Left ventricle myocardium superior (tissue), 1 donor: ENCODE data around the gene SCG5. TPM values are rescaled to one million over a fixed set of nuclear protein-coding genes. Genes with fewer than 3 reads are reported as not detected.

Experiments used
- ATAC-seq: fragments of 200-7000 bp; cut with Tn5 transposase; one replicate; pipeline ENCODE4 v1.9.1; 2020; ENCODE audit warnings: mild to moderate bottlenecking, moderate library complexity
- DNase-seq: peaks from one replicate; pipeline ENCODE4 v3.0.0-alpha.2; 2020
- intact Hi-C: fragments of 100-400 bp; cut with micrococcal nuclease; formaldehyde crosslinking; loops from one replicate; pipeline ENCODE4 v1.11.0; 2022
- total RNA-seq: library from RNA; stranded (reverse); fragmentation: NEBNext Ultra II Directional; extraction: Animal tissue kit (Norgen Biotek cat#: 25700); gene quantifications from one replicate; pipeline ENCODE4 v1.2.1, GENCODE V29; 2021
- donor health status: DM: no; HTN: yes; CAD: no; lungs with severe emphysema.

SCG5 gene
- total RNA-seq, 1 donor from 2014 or later = not detected

GRCh38 chr15:32657198-32657883, 15.8 kb downstream of the SCG5 start:
- intact Hi-C loops = no loop called here
- DNase-seq = no peak
- ATAC-seq = no peak

- DNase-seq = no peak
- intact Hi-C loops = no loop called here
These were observed 16.4 kb downstream of the SCG5 start for GRCh38 chr15:32657941-32658340.

DNA sequence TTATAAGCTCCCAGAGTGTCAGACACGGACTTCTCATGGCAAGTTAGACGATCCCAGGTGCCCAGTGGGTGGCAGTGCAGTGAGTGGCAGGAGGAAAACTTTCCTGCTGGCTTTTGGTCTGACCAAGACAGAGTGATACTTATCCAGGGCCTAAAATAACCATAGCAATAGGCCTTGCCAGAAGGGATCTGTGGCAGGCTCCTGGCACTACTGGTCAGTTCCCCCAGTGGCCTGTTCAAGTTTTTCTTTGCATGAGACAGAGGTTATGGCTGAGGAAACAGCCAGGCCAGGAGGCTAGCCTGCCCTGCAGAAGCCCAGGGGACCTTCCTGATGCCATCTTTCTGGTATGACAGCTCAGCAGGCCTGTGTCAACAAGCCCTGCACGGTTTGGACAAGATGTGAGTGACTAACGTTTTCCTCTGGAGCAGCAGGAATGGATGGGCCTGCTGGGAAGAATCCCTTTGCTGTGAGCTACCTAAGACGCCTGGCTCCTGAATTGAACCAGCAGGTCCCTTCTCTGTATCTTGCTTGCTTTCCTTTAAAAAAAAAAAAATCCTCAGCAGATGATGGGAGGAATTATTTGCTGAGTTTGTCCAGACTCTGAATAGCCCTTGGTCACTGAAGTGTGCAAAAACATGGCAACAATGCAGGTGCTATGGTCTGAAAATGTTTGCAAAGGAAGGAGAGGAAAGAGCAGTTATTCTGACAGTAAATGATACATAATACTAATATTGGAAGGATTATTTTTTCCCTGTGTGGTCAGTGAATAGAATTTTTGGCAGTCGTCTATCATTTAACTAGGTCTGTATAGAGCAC, 18.0 kb downstream of the SCG5 start:
- DNase-seq (no peak), ATAC-seq (peak; percentile 80)
- intact Hi-C loops = no loop called here

More at GRCh38 chr15:32657941-32658340, 16.4 kb downstream of the SCG5 start:
- ATAC-seq = no peak

- ATAC-seq (no peak), DNase-seq (no peak)
- intact Hi-C loops = no loop called here
These were observed 22.2 kb downstream of the SCG5 start for GRCh38 chr15:32663671-32664070.

DNA sequence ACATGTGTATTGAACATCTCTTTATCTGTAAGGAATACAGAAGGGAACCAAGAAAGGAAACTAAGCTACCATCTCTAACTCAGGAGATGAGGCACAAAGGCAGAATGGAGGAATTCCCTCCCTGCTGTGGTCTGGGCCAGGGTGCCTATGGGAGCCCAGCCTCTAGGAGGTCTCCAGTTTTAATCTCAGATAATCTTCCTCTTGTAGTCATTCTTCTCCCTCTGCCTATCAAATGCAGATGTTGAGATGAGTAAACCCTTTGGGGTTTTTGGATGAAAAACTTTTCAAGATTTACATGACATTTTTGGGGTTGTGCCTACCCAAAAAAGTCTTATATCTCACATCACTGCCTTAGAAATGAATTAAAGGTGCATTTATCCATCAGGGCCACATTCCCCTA, 23.3 kb downstream of the SCG5 start:
- intact Hi-C loops = loop anchor here (5.0 kb wide), 1 partner anchor 333 kb away; no protein-coding TSS in a partner anchor
- ATAC-seq (no peak), DNase-seq (no peak)

- no peak for DNase-seq
- intact Hi-C loops = loop anchor here (5.0 kb wide), 1 partner anchor 330 kb away; no protein-coding TSS in a partner anchor
- no peak for ATAC-seq
These were observed 25.8 kb downstream of the SCG5 start for GRCh38 chr15:32667321-32667720.

DNA sequence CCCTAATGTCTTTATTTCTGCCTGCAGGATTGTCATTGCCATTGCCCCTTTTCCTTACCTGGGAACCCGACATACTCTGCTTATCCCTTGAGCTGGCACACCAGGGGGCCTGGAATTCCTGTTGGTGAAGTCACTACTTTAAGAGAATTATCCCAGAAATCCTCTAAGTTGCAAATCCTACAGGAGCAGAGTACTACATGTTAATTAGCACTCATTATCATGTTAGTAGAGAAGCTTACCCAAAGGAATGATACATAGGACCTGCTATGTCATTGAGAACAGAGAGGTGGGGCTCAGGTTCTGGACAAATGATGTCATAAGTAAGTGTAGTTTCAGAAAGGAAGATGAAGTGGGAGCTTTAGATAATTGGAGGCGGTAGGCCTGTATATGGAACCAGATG, 27.4 kb downstream of the SCG5 start:
- ATAC-seq = no peak
- no peak for DNase-seq
- intact Hi-C loops = loop anchor here (5.0 kb wide), 1 partner anchor 328 kb away; no protein-coding TSS in a partner anchor

DNA sequence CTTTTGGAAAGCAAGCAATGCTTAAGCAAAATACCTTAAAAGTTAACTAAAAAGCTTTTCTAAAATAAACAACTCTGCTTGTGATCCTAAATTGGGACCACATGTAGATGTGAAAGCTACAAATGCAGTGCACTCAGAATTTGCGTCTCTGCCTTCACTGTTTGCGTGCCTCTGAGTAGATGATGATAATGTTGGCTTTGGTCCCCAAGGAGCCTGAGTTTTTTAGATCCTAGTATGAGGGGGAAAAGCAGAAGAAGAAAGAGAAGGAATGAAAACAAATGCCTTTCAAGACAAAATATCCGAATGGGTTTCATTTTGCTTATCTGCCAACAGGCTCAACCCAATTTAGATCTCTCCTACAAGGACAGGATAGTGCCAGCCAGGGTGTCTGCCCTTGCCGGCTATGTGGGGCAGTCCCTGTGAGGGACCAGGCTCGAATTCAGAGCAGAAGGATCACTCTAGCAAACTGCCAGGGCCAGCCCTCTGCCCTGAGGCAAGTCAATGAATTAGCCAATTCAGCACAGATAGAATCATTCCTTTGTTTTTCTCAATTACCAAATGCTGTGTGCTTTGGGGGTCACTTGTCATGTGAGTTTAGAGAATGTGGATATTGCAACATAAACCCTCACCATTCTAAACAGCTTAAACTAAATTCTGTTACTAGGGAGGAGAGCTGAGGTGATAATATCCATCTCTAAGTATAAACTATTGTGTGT, 28.5 kb downstream of the SCG5 start:
- intact Hi-C loops = loop anchor here (5.0 kb wide), 1 partner anchor 327 kb away; no protein-coding TSS in a partner anchor
- peak; percentile 77 for ATAC-seq
- peak; percentile 38 for DNase-seq

GRCh38 chr15:32670623-32671022, 29.1 kb downstream of the SCG5 start:
- DNase-seq (no peak), ATAC-seq (no peak)
- intact Hi-C loops = no loop called here

DNA sequence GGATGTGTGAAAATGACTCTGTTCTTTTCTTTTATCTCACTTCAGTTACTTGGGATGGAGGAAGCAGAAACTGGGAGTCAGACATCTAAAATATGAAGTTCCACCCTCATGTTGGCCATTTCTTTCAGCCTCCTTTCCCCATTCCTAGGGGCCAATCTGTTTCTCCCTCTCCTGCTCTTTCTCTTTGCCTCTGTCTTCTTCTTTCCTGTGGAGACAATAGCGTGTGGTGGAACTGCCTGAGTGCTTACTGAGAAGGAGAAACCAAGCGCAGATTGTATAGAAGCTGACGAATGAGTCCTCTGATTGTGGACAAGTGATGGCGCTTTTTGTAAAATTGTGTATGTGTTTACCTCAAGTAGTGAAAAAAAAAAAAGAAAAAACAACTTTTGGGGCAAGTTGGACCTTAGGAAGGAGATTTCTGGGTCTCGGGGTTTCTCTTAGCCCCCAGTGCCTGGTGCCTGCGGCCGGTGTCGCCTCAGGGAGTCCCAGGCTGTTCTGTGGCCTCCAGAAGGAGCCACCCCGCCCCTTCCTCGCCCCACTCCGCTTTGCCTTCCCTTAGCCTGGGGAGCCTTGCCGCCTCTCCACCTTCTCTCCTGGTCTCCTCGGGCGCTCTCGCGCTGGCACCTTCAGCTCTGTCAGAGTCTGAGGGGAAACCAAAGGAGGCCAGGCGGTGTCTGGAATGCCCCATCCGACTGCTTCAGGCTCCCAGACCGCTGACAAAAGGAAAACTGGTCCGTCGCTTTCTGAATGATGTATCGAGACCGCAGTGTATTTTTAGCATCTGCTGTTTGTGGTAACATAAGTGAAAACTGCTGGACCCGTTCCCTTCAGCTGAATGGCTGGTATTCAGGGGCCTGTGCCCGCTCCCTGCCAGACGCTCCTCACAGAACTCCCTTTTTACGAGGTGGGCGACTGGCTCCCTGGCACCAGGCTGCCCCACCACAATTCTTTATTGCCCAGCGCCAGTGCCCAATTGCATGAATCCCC, 30.1 kb downstream of the SCG5 start:
- DNase-seq = no peak
- intact Hi-C loops = no loop called here
- no peak for ATAC-seq

- ATAC-seq (no peak), DNase-seq (no peak)
- intact Hi-C loops = no loop called here
These were observed 33.2 kb downstream of the SCG5 start for GRCh38 chr15:32674681-32675080.

DNA sequence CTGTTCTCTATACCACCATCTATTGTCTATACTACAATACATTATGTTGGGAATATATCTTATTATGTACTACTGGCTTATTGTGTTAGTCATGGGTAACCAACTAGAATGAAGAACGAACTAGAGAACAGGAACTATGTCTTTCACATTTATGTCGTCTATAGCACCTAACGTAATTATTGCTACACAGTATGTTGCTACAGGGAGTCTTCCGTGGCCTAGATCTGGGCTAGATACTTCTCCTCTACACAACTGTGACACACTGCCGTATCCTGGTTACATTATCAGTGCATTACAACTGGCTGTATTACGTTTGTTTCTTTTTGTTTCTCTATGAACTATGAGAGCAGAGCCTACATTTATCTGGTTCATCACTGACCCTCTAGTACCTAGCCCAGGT, 34.0 kb downstream of the SCG5 start:
- intact Hi-C loops = no loop called here
- DNase-seq (no peak), ATAC-seq (no peak)

GRCh38 chr15:32676169-32676568, 34.7 kb downstream of the SCG5 start:
- DNase-seq (no peak), ATAC-seq (no peak)
- intact Hi-C loops = no loop called here

GRCh38 chr15:32677238-32677750, 35.8 kb downstream of the SCG5 start:
- intact Hi-C loops = no loop called here
- DNase-seq (no peak), ATAC-seq (no peak)

GRCh38 chr15:32679298-32679690, 37.8 kb downstream of the SCG5 start:
- intact Hi-C loops = no loop called here
- DNase-seq (no peak), ATAC-seq (no peak)

DNA sequence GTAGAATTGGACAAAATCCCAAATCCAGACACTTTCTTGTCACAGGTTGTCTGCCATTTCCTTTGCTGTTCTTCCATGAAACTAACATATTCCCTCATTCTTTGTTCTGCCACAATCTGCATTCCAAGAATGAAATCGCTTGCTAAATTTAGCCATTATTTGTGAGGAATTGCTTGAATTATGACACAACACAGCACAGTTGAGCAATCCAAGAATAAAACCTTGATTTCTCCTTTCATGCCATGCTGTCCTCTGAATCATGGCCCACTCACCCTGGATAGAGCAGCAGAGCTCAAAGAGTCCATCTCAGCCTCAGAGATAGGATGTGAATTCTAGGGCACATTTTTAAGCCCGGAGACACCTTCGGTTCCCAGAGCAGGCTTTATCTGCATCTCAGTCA, 41.1 kb downstream of the SCG5 start:
- intact Hi-C loops = no loop called here
- ATAC-seq (no peak), DNase-seq (no peak)

- no peak for ATAC-seq
- DNase-seq = no peak
- intact Hi-C loops = no loop called here
These were observed 41.6 kb downstream of the SCG5 start for GRCh38 chr15:32682977-32683630.
